GM12864 (cell line): ENCODE results near the gene HP1BP3.

Source experiments
- DNase-seq: peaks from one replicate; pipeline ENCODE4 v3.0.0-alpha.2; 2011; ENCODE audit warnings: low read depth
- H3K4me3 ChIP-seq: 2 replicates; pipeline ENCODE4 v1.5.1; 2011; ENCODE audit warnings: mild to moderate bottlenecking, low read depth, low read length, control low read depth
- TF ChIP-seq, protein P1 (sequence below): IDR thresholded peaks from 2 replicates; pipeline ENCODE4 v1.5.1; 2011; ENCODE audit warnings: low read depth, mild to moderate bottlenecking, moderate library complexity, low read length, control low read depth, inconsistent platforms; ENCODE audit errors: missing control alignments

Gene HP1BP3

DNA sequence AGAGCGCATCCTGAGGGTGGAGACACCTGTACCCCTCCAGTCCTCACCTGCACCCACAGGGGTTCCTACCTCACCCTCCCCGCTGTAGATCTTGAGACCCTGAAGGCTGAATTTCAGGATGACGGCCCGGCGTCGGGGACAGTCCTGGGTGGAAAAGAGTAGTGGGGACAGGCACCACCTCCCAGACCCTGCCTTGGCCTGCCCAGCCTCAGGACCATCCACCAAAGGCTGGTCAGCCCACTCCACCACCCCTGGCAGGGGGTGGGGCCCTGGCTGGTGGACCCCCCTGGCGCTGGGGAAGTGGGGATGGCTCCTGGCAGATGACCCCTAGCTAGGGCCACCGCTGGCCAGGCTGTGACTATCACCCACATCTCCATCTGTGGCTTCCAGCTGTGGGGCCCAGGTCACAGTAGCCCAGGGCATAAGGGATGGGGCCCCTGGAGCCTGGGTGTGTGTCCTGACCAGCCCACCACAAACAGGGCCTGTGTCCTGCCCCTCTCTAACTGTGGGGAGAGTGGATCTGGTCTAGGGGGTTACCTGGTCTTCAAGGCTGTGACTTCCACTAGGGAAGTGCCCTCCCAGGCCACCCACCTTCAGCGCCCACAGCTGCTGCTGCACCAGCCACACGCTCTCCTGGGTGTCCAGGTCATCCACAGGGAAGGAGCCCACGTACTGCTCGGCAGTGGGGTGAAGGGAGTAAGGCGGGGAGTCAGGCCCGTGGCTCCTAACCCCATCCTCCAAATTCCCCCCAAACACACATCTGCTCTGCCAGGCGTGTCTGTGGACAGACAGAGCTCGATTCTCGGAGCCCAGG, 60.0 kb downstream of the HP1BP3 start:
- H3K4me3 ChIP-seq, result no peak overlapping the region

DNA sequence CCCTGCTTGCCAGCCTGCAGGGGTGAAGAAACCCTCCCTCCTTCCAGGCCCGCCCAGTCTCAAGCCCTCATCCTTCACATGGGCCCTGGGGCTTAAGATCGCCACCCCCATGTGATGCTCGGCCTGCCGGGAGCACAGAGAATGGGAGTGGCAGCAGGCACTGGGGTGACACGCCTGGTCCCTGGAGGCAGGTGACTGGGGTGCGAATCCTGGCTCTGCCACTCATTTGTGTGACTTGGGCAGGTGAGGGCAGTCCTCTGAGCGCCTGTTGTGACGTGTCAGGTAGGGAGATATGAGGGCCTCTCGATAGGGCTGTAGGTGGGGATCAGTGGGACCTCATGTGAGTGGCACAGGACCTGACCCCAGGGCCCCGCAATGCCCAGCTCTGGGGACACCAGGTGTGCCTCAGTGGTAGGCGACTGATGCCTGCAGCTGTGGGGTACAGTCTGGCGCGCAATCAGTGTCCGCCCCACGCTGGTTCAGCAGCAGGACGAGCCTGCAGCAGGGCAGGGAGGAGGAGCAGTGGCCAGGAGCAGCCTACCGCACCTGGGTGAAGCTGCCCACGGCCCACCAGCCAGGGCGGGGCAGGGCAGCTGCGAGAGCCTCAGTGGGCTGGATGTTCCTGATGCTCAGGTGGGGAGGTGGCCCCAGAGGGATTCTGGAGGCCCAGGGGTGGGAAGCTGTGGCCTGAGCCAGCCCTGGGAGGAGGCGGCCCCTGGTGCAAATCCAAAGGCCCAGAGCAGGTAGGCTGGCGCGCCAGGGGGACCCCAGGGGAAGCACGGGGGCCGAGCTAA, 60.8 kb downstream of the HP1BP3 start:
- no peak overlapping the region for H3K4me3 ChIP-seq
- DNase-seq, result no peak
- TF ChIP-seq, protein P1, sequence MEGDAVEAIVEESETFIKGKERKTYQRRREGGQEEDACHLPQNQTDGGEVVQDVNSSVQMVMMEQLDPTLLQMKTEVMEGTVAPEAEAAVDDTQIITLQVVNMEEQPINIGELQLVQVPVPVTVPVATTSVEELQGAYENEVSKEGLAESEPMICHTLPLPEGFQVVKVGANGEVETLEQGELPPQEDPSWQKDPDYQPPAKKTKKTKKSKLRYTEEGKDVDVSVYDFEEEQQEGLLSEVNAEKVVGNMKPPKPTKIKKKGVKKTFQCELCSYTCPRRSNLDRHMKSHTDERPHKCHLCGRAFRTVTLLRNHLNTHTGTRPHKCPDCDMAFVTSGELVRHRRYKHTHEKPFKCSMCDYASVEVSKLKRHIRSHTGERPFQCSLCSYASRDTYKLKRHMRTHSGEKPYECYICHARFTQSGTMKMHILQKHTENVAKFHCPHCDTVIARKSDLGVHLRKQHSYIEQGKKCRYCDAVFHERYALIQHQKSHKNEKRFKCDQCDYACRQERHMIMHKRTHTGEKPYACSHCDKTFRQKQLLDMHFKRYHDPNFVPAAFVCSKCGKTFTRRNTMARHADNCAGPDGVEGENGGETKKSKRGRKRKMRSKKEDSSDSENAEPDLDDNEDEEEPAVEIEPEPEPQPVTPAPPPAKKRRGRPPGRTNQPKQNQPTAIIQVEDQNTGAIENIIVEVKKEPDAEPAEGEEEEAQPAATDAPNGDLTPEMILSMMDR, result no peak

More for the DNA sequence above, 60.0 kb downstream of the HP1BP3 start:
- no peak for DNase-seq
- TF ChIP-seq, protein P1, result no peak

DNA sequence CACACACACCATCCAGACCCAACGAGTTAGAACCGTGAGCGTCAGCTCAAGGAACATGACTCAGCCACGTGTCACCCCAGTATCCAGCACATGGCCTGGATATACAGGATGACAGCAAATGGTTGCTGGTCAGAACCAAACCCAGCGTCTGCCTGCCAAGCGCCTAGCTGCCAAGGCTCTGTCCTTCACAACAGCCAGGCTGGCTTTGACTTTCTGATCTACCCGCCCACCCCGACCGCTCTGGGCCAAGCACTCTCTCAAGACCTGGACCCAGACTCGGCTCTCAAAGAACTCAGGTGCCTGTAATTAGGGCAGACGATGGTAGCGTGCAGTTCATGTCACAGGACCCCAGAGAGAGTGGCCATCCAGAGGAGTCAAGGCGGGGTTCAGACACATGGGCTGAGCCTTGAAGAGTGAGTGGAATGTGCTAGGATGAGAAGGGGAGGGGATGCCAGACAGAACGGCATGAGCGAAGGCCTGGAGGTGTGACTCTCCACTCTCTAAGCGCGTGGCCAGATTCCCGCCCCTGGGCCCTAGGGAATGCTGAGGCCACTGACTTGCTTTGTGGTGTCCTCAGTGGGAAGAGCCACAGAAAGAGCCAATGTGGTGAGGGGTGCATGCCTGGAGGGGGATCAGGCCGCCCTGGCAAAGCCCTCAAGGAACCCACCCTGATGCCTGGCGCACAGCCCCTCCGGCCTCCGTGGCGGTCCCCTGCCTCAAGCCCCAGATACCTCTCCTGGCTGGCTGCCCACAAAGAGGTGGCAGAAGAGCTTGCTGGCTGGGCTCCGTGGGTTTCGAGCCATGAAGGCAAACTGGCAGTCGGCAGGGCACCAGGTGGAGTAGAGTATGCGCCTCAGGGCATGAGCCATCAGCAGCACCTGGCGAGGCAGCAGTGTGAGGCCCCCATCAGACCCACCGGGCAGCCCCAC, 61.7 kb downstream of the HP1BP3 start:
- no peak for DNase-seq
- no peak overlapping the region for H3K4me3 ChIP-seq
- TF ChIP-seq, protein P1, result no peak

DNA sequence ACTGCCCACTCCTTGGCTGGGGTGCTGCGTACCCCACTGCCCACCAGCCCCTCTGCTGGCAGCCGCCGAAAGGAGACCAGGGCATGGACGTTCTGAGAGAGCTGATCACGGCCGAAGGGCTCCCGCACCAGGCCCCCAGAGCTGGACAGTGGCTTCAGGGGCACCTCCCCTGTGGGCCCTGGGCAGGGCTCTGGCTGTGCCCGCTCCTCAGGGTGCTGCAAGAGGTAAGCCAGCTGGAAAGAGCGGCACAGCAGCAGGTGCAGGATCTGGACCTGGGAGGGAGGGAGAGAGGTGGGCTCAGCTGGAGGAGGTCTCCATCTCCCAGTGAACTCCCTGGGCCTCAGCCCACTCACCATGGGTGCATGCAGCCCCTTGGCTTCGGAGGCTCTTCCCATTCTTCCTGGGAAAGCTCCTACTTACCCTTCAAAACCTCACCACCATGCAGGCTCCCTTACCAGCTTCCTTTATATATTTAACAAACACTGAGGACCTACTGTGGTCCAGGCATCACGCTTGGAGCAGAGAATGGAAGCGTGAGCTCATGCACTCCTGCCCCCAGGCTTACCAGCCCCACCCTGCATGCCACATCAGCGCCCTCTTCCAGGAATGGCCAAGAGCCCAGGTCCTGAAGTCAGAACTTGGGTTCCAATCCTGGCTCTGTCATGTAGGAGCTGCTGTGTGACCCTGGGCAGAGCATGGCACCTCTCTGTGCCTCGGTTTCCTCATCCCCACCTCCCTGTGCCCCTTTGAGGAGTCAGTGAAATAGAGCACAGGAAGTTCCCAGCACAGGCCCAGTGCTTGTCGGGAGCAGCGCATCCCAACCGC, 62.5 kb downstream of the HP1BP3 start:
- DNase-seq, result no peak
- TF ChIP-seq, protein P1, result no peak
- no peak overlapping the region for H3K4me3 ChIP-seq

DNA sequence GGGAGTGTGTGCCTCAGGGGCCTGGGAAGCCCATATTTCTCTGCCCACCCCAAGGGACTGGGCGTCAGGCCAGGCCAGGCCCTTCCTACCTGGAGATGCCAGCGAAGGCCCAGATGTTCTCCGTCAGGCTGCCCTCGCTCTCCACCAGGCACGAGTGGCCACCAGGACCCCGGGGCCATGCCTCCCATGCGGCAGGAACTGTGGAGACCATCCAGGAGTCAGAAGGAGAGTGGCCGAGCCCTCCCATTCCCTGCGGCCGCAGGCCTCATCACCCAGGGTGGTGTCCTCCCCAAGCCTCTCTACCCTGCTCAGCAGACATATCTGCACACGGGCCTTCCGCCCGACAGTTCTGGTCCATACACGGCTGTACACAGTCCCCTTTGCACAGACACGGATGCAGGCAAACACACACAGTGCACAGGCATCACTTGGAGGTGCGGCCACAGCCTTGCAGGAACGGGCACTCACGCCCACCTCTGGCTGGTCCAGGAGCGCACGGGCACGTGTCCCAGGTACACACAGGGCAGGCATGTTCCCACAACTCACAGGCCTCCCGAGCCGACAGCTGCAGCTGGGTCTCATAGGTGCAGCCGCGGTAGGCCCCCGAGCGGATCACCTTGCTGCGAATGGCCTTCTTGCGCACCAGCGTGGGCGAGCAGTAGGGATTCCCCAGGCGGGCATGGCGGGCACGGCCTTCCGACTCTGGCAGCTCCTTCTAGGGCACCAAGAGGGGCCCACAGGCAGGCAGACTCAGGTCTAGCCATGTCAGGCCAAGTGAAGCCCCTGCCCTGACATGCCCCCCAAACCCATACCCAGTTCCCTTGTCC, 63.4 kb downstream of the HP1BP3 start:
- TF ChIP-seq, protein P1, result no peak
- no peak overlapping the region for H3K4me3 ChIP-seq

DNA sequence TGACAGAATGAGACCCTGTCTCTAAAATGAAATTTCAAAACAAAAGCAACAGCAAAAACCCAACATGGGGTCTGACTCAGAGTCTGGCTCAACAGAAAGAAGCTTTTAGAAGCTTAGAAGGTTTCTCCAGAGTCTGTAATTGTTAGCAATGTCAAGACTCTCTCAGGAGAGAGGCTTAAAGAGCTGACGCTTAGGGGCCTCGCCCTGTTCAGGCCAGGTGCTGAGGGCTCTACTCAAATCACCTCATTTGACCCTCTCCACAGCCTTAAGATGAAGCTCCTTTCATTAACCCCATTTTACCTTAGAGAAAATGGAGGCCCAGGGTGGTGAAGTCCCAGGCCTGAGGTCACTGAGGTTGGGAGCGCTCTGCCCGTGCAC, 64.0 kb downstream of the HP1BP3 start:
- DNase-seq, result no peak
- TF ChIP-seq, protein P1, result no peak
- no peak overlapping the region for H3K4me3 ChIP-seq

More for the DNA sequence above, 63.4 kb downstream of the HP1BP3 start:
- no peak for DNase-seq
